DOHH2 (cell line): ENCODE data around the gene SNX30.

Experiments
- CTCF ChIP-seq: fragments of 200-600 bp; sonication (generic); IDR thresholded peaks from one replicate; pipeline ENCODE4 v1.5.1; 2014; ENCODE audit warnings: antibody characterized with exemption, mild to moderate bottlenecking, low read depth, low read length; ENCODE audit not compliant: poor library complexity, severe bottlenecking
- EZH2phosphoT487 ChIP-seq: fragments of 200-600 bp; sonication (generic); IDR thresholded peaks from 2 replicates; pipeline ENCODE4 v1.6.1; 2017; ENCODE audit warnings: borderline replicate concordance, mild to moderate bottlenecking, antibody characterized with exemption, low read length, moderate library complexity, mixed read lengths

GRCh38 chr9:112792670-112793069 lies 42.1 kb downstream of the SNX30 start:
- TF ChIP-seq CTCF (no peak), EZH2phosphoT487 (no peak)
